Stimulated activated CD8-positive, alpha-beta memory T cell treated with anti-CD3 and anti-CD28 coated beads, Interleukin-4, amount 100 ng/mL, for 4 hours (primary cell): ENCODE measurements around the gene DNM1L.

ENCODE experiments used
- DNase-seq, 2 donors: peaks; one replicate each; pipeline ENCODE4 v3.0.0-alpha.2; 2020; ENCODE audit warnings: low read depth in 2 of 2, low spot score in 1 of 2

The DNM1L gene

GRCh38 chr12:32755654-32756475 lies 76.8 kb downstream of the DNM1L start, which contains the start of gene YARS2:
TSS of gene YARS2 (minus strand) at chr12:32755897. CDS start at chr12:32755874, 23 bp downstream.
- DNase-seq = peak; percentile 78 to 82

DNA sequence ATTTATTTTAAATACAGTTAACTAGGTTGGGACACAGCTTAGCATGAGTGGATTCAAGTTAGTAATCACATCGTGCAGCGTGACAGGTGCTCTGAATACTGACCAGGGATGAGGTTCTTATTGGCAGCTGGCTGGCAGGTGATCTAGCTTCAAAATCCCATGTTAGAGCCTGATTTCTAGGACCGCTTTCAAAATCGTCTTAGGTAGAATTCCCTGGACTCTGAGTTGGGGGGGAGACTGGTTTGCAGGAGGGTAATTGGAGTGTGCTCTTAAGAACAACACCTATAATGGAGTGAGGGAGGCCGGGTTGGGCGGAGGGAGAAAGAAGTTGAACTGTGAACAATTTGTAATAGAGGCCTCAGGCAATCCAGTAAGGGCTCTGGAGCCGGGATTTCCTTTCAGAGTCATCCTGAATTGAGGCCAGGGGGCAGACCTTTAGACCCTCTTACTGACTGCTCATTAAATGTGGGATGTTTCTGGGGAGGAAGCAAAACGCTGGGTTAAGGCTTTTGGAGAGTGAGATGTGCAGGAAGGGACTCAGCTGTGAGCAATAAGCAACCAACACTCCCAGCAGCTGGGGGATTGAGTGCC lies 77.5 kb downstream of the DNM1L start:
- no peak for DNase-seq

GRCh38 chr12:32757157-32757556 lies 78.1 kb downstream of the DNM1L start:
- no peak for DNase-seq

- no peak for DNase-seq
These were observed 82.6 kb downstream of the DNM1L start for GRCh38 chr12:32761716-32762115.

DNA sequence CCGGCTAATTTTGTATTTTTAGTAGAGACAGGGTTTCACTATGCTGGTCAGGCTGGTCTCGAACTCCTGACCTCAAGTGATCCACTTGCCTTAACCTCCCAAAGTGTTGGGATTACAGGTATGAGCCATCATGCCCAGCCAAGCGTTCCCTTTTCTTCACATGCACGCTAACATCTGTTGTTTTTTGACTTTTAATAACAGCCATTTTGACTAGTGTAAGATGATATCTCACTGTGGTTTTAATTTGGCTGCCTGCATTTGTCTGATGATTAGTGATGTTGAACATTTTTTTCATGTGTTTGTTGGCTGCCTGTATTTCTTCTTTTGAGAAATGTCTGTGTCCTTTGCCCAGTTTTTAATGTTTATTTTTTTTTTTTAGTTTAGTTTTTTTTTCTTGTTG lies 86.8 kb downstream of the DNM1L start:
- DNase-seq = no peak

DNA sequence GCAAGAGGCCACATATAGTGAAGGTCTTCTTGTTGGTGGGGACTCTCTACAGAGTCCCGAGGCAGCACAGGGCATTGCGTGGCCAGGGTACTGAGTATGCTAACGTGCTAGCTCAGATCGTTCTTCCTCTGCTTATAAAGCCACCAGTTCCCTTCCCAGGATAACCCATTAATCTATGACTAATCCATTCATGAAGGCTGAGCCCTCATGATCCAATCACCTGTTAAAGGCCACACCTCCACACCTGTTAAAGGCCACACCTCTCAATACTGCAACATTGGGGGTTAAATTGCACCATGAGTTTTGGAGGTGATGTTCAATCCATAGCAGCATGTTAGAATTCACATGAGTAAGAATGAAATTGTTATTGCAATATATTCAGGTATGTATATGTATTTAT lies 89.4 kb downstream of the DNM1L start:
- DNase-seq = no peak

GRCh38 chr12:32770141-32770540 lies 91.0 kb downstream of the DNM1L start:
- DNase-seq = no peak

- DNase-seq = no peak
These were observed 94.6 kb downstream of the DNM1L start for GRCh38 chr12:32773691-32774090.

DNA sequence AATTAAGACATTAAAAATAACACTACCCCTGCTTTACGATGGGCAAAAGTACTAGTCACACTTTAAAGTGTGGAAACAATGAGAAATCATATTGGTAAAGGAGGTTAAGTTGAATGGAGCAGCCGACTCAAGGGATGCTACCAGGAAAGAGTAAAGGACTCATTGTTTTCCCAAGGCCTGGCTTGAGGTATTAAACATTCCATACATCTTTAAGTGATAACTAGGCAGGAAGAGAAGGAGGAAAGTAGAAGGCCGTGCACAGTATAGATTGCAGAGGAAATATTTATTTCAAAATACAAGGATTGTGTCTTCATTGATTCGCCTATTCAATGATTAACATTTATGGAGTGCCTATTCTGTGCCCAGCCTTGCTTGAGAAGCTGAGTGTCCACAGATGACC lies 97.2 kb downstream of the DNM1L start:
- DNase-seq = no peak

GRCh38 chr12:32777159-32777558 lies 98.1 kb downstream of the DNM1L start:
- no peak for DNase-seq

- no peak for DNase-seq
These were observed 98.6 kb downstream of the DNM1L start for GRCh38 chr12:32777691-32778175.

DNA sequence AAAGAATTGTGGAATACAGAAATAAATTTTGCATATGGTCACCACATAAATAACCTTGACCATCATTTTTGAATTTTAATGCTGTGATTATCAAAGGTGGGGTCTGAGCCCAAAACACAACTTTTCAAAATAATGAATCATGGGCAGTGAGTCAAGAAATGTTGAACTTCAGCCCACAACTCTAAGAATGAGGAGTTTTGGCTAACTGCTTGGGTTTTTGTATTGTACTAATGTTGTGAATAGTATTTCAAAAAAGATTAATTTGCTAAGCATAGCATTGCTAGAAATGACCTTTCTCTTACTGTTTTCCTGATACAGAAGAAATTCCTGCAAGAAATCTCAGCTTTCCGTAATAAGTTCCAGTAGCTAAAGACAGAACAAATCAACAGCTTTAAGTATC lies 101.0 kb downstream of the DNM1L start:
- DNase-seq = no peak

DNA sequence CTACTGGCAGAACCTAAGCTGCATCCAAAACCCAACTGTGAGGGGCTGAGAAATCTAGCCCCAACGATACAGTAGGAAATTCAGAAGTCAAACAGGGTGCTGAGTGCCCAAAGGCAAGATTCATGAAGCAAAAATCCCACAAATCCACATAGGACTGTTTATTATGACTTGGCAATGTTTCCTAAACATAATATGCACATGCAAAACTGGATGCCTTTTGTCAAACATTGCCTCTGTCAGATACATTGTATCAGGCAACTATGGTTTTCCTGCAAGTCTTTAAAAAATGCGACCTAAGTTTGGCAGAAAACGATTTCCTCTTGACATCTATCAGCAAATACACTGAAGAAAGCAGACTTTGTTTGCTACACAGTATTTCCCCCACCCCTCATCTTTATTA lies 103.9 kb downstream of the DNM1L start:
- DNase-seq = no peak

- no peak for DNase-seq
These were observed 106.5 kb downstream of the DNM1L start for GRCh38 chr12:32785557-32785956.

DNA sequence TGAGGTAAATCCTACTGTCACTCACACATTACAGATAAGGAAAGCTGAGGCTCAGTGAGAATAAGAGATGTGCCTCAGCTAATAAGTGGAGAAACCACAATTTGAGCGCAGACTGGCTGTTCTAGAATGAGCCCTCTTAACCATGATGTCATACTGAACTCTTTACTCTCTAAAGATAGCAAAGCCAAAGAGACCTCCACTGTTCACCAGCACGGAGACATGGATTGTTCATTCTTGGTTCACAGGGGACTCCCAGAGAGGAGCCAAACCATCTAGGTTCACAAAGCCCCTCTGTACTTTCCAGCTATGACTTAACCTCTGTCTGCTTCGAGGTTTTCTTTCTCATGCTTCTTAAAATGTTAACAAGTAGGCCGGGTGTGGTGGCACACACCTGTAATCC lies 109.3 kb downstream of the DNM1L start:
- no peak for DNase-seq

DNA sequence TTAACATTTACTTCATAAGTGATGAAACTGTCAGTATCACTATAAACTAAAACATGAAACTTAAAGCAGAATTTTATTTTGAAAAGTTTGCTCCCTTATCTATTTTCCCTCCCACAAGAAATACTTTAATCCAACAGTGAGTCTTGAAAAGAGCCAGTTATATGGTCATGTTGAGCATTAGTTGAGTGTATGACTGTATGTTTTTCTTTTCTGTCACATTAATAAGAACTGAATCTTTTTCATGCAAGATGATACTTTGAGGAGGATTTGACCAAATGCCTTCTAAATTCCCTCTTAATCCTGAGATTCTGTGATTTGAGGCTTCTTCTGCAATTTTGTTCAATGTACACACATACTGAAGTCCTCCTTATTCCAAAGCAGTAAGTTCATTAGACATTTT lies 110.3 kb downstream of the DNM1L start:
- DNase-seq = no peak

- no peak for DNase-seq
These were observed 110.8 kb downstream of the DNM1L start for GRCh38 chr12:32789916-32790315.

DNA sequence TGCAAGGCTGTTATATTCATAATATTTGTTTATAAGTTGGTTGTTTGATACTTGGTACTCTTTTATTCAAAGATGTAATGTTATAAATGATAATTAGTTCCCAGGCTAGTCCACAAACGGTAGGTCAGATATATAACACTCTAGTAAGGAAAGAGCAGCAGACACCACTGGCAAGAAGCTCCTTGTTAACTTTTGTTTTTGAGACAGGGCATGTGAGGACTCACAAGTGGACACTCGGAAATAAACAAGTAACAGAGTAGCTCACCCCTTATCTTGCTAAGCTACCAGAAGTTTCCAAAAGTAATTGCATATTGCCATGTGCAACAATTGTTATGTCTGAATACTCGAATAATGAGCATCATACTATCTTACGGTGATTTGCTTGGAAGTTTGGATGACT lies 115.2 kb downstream of the DNM1L start:
- DNase-seq = no peak
